ENCODE results near the gene MCC.

MCC gene

DNA sequence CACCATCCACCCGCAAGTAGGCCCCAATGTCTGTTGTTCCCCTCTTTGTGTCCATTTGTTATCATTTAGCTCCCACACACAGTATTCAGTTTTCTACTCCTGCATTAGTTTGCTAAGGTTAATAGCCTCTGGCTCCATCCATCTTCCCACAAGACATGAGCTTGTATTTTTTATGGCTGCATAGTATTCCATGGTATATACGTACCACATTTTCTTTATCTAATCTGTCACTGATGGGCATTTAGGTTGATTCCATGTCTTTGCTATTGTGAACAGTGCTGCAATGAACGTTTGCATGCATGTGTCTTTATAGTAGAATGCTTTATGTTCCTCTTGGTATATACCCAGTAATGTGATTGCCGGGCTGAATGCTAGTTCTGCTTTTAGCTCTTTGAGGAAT, 361.2 kb downstream of the MCC start:
- no peak for DNase-seq

DNA sequence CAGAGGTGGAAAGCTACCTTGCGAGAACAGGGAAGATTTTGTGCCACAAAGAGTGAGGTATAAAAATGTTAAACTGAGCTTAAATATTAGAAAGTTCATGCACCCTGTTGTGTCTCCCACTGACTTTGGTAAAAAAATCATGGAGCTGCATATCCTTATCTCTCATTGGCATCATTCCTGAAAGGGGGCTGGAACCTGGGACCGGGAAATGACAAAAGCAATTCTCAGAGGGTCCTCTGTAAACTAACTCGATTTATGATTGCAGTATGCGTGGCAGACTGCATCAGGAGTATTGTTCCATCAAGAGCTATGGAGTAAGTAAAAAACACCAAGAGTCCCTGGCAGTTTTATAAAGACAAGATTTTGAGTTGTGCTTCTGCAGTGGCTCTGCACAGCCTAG, 362.9 kb downstream of the MCC start:
- no peak for DNase-seq

DNA sequence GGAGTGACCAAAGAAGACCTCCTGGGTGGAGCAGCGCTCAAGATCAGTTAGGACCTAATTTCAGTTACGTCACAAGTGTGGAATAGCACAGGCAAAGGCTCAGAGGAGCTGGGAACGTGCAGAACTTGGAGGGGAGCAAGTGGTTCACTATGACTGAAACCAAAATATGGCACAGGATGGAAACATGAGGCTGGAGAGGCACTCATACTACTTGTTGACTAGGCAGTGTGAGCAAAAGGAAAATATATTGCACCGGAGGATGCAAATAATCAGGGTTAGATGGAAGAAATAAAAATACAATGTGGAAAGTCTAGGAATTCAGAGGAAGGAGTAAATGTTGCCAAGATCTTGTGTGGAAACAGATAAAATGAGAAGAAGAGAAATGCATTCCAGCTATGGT, 363.3 kb downstream of the MCC start:
- DNase-seq, result no peak

DNA sequence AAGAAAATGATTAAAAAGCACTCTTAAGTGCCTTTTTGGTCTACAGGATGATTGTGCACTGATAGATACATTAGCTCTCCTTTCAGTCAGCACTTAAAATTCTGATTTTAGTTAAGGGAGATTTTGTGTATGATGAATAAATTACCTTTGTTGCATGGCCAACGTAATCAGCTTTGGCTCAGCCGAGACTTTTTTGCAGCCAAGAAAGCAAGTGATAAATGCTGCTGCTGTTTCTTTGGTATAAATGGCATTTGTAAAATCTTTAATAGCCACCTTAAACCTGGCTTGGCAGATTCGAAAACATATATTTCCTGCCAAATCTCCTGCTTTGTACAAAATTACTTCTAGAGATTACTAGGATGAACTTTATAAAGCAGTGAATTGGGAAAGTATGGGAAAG, 364.0 kb downstream of the MCC start:
- no peak for DNase-seq

DNA sequence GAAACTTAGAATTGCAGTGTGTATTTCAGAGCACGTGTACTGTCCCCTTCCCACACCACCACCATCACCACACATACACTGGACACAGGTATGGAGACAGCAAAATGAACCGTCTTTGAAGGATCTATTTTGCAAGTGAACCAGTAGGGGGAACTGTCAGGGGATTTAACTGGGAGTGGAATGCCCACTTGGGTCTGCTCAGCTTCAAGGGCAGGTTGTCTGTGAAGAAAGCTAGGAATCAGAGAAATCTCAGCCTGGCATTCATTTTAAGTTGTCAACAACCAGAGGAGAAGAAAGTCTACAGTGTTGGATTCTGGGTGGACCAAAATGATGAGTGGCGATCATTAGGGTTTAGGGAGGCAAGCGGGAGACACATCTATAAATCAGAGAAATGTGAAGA, 364.6 kb downstream of the MCC start:
- no peak for DNase-seq

DNA sequence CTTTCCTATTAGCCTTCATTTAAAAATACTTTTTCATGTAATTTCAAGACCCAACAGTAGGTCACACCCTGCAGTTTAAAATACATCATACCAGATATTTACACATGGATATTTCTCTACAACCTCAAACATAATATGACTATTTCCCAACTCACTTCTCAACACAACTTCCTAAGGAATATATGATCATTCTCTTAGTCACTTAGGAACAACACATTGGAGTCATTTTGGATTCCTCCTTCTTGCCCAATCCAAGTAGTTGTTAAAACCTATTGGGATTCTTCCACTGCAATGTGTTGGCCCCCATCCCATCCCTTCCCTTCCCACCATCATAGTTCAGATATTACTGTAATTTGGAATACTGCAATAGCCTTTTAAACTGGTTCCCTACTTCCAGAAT, 366.2 kb downstream of the MCC start:
- DNase-seq, result no peak

DNA sequence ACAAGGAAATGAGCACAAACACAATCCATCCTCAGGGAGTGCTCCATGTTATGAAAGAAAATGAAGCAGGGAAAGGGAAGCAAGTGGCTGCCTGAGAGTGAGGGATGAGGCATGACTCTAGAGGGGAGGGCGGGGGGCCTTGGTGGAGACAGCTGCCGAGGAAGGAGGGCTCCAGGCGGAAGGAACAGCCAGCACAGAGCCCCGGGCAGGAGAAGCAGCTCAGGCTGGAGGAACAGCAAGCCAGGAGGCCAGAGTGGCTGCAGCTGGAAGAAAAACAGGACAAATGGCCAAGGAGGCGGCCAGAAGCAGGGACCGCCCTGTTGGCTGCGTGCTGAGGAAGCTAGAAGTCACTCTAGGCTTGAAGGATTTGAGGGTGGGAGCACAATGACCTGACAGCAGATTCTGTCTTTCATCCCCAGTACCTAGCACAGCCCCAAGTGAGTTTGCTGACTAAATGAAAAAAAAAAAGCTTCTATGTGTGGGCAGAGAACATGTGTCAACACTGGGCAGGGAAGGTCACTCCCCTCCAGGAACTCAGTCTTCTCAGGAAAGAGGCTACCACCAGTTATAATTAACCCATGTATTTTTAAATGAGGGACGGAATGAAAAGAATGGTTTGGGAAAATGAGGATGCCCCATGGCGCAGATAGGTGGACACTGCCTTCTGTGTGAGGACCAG, 368.9 kb downstream of the MCC start:
- DNase-seq, result no peak

DNA sequence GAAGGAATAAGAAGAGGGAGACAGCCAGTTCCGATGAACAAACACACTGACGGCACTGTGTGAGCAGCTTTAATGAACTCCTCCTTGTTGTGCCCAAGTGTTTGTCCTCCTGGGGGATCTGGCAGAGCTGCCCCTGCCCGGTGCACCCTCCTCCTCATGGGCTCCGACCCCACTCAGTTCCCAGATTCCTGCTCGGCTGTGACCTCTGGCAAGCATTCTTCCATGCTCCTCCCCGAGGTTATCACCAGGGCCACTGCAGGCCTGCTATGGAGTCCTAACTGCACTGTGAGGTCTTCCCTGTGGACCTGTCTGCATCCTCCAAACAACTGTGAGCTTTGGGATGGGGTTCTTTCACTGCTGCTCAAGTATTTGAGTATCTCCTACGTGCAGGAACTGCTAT, 369.5 kb downstream of the MCC start:
- no peak for DNase-seq

DNA sequence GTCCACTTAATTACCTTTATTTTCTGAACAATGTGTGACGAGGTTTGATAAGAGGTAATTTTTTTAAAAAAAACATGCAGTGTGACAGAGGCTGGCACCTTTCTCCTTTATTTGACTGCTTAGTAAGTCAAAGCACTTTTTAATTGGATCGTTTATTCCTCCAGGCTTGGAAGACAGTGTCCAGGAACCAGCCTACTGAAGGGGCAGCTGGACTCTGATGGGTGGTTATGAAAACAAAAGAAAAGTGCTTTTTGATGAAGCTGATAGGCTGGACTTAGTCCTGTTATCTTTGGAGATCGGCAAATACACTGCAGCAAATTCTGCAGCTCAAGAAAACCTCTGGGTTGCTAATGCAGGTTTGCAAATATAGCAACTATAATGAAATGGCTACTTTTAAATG, 370.0 kb downstream of the MCC start:
- no peak for DNase-seq

DNA sequence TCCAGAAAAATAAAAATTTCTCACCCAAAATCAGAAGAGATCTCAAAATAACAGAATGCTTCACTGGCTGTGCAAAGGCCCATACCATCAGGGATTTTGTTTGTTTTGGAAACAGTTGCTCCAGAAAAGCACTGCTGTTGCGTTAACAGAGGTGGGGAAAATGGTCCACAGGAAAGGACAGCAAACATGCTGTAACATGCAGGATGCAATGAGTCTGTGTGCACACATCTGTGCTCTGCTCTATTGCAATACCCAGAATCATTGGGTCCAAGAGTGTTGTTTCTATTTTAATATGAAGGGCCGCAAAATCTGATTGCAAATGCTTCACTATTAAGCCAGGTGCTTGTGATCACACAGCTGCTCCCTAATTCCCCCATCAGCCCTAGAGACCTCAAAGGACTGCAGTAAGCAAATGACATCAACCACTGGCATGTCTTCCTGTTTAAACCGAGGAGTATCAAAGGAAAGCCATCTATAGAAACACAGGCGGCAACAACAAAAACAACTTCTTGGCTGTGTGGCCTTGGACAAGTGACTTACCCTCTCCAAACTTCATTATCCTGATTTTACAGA, 370.6 kb downstream of the MCC start:
- DNase-seq, result no peak

DNA sequence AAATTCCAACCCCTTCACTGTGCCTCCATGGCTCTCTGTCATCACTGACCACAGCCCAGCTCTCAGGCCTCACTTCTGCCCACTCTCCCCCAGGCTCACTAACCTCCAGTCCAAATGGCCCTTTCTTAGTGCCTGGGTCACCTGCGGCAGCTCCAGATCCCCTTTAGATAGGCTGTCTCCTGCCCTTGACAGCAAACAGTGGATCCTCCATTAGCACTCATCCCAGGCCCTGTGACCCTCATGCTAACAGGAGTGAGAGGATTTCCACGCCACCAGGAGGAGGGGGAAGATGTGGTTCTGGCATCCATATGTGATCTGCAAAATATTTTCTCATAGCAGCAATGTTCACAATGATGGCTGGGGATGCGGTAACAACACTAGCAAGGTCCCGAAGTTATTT, 372.3 kb downstream of the MCC start:
- DNase-seq, result no peak

DNA sequence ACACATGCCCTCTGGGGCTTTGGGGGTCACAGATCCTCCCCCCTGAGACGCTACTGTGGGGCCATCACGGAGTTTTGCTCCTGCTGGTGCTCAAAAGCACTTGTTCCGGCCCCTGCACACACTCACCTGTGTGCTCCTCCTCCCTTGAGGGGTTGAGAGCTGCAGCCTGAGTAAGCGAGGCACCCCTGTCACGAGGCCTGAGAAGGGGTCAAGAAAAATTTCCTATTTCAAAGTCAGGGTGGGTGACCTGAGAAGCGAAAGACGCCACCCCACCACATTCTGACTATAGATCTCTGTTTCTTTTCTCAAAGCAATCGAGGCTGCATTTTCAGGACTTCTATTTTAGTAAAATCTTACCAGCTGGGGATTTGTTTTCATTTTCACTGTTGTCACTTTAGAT, 373.2 kb downstream of the MCC start:
- no peak for DNase-seq

DNA sequence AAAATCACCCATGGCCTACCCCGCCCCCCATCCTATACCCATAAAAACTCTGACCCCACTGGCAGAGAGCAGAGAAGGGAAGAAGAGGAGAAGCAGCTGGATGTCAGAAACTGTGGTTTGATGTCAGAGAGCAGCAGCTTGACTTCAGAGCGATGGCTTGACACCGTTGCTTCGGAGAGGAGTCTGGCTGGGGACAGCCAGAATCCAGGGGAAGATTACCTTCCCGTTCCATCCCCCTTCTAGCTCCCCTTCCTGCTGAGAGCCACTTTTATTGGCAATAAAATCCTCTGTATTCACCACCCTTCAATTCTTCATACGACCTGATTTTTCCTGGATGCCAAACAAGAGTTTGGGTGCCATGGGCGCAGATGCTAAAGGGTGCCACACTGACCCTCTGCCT, 373.7 kb downstream of the MCC start:
- DNase-seq, result no peak

DNA sequence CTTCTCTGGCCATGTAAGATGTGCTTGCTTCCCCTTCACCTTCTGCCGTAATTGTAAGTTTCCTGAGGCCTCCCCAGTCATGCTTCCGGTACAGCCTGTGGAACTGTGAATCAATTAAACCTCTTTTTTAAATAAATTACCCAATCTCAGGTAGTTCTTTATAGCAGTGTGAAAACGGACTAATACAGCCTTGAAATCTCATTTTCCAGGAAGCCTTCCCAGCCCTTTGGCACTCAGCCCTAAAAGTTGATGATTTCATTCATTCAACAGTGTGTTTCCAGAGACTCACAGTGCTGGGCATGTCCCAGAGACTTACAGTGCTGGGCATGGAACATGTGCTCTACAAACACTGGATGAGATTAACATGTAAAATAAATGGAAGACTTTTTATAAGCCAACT, 375.8 kb downstream of the MCC start:
- DNase-seq, result no peak

DNA sequence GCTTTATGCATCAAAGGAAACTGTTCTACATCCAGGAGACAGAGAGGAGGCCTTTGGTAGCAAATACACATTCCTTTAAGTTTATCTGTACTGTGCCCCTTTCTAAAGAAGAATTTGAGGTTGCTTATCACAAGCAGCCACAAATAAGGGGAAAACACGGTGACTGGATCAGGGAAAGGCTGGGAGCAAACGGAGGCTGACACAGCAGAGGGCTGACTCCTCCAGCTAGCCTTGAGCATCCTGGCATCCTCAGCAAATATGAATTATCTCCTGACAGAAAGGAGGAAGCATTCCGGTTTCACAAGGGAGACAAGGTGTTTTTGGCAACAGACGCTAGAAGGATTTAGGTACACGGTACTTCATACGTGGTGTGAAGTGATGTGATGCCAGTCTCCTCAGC, 378.1 kb downstream of the MCC start:
- no peak for DNase-seq

DNA sequence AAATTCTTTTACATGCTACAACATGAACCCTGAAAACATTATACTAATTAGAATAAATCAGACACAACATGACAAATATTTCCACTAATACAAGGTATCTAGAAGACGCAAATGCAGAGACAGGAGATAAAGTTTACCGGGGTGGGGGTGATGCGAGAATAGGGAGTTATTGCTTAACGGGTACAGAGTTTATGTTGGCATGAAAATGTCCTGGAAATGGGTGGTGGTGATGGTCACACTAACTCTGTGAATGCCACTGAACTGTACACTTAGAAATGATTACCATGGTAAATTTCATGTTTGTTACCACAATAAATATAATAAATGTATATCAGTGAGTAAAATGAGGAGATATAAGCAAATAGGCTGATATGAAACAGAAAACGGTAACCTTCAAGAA, 378.9 kb downstream of the MCC start:
- no peak for DNase-seq

DNA sequence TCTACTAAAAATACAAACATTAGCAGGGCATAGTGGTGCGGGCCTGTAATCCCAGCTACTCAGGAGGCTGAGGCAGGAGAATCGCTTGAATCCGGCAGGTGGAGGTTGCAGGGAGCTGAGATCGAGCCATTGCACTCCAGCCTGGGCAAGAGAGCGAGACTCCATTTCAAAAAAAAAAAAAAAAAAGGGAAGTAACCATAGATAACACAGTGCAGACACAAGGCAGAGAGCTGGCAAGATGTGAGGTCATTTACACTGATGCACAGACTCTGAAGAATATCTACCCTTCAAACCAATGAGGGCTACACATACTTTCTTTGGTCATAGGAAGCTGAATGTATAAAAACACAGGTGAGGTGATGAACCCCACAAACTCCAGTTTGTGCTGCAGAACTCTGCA, 379.8 kb downstream of the MCC start:
- no peak for DNase-seq

DNA sequence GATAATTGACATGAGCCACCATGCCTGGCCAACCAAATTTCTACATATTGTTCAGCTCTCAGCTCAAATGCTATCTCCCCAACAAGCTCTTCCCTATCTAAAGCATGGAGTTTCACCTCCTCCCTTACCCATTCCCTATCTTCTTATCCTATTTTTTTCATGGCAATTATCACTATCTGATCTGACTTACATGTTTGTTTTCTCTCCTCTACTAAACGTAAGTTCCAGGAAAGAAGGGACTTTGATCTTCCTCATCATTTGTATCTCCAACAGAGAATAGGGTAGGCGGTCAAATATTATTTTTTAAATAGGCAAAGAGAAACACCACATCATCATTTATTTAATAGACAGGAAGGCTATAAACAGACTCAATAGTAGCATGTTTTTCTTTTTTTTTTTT, 381.4 kb downstream of the MCC start:
- DNase-seq, result no peak

DNA sequence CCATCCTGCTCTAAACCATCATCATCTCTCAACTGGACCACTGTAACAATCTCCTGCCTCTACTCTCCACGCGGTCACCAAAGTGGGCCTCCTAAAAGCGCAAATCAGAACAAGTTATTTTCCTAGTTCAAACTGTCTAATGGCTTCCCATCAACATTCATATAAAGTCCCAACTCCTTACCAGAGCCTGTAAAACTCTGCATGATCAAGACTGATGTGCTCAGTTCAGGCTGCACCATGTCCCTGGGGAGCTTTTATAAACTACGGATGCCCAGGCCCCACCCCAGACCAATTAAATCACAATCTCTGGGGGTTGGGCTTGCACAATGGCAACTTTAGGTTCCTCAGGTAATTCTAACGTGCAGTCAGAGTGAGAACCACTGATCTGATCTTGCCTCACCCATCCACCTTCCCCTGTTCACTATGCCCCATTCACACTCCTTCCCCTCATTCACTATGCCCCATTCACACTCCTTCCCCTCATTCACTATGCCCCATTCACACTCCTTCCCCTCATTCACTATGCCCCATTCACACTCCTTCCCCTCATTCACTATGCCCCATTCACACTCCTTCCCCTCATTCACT, 382.5 kb downstream of the MCC start:
- DNase-seq, result no peak

DNA sequence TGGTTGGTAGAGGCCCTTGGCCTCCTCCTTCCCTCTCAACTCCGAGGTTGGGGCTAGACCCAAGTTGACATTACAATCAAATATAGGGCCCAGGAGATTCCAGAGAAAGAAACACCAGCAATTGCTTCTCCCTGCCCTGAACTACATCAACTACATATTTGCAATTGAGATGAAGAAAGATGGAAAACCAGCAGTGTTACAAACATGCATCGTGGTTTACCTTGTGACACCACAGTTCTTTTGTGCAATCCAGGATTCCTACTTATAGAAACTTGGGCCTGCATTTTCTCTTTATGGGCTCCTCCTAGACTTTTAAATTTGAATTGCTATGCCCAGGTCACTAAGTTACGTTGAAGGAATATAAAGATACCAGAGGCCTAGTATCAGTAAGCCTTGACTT, 384.9 kb downstream of the MCC start:
- DNase-seq, result no peak

DNA sequence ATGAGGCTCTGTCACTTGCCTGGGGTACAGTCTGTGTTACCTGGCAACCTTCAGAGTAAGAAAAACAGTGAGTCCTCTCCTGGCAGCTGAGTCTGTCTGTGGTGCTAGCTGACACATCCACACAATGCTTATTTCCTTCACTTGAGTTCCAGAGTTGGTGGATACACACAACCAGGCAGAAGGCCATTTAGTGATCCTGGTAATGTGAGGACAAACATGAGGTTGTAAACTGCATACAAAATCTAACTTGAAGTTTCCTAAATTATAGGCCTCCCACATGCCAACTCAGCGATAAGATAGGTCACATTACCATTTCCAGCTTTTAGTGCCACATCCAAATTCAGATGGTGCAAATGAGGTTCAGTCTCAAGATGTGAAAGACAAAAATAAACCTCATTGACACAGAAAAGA, 386.1 kb downstream of the MCC start:
- no peak for DNase-seq

DNA sequence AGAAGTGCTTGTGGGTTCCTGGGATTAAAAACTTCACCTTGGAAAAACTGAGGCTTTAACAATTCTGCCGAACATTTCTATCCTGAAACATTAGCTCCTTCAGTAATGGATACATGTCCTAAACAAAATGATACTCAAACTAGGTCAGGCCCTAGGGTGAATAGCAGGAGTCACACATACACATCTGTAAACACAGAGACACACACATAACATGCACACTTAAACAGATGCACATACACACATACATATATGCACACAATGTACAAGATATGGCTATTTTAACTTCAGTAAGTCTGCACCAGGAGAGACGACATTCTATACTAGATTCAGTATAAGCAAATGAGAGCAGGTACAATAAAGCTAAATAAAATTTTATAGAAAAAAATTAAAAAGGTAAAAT, 387.3 kb downstream of the MCC start:
- DNase-seq, result no peak

DNA sequence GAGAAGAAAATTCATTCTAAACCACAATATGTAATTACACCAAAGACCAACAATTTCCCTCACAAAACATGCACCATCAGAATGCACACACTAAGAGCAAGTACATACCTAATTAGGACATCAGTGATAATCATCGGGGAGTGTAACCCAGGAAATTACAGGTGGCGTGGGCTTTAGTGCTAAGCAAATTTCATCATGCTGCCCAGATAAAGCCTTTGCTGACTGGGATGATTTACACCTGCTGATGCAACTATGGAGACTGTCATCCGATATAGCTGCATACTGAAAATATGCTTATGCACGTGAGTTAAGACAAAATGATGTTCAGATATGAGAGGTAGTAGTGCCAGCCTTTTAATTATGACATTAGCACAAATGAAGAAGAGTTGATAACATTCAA, 388.4 kb downstream of the MCC start:
- DNase-seq, result no peak

DNA sequence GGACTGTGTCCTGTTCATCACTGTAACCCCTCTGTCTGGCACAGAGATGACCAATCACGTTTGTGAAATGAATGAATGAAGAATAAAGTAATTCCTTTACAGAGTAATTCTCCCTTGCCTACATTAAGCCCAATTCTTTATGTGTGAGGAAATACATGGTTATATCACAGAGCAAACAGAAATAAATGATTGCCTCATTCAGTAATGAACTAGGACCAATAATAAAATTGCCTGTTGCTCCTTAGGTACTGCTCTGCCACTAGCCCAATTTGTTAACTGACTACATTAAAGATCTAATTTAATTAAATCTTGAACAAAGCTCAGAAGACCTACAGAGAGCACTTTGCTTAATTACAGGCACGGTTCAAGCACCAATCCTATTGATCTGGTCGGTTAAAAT, 389.9 kb downstream of the MCC start:
- DNase-seq, result no peak

DNA sequence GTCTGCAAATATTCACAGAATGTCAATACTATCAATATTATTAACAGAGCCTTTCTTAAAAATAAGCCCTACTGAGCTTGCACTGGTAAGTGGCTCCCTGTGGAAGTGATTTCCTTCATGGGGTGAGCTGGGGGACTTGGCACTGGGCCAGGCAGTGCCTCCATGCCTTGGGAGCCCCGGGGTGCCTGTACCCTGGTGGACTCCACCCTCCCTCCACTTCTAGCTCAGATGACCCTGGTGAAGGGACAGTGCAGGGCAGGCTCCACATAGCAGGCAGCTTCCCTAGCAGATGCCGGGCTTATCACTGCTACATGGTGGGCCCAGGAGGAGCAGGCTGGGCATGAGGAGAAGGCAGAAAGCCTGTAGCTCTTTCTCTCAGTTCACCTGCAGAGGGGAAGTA, 392.4 kb downstream of the MCC start:
- no peak for DNase-seq
